ENCODE measurements around the gene LRFN4. TPM values are rescaled to one million over a fixed set of nuclear protein-coding genes. Genes with fewer than 3 reads are reported as not detected.

The LRFN4 gene
- total RNA-seq, 2 donors from 2014 or later: 32.7 to 46.3 TPM

- DNase-seq (no peak), ATAC-seq (no peak)
- intact Hi-C loops (cut with DNase I, micrococcal nuclease): no loop called here
Measured at GRCh38 chr11:66905631-66906030, 48.8 kb downstream of the LRFN4 start.

- ATAC-seq (peak; percentile 37), DNase-seq (no peak)
- intact Hi-C loops (cut with DNase I, micrococcal nuclease): no loop called here
Measured at GRCh38 chr11:66906061-66906733, 49.3 kb downstream of the LRFN4 start.

DNA sequence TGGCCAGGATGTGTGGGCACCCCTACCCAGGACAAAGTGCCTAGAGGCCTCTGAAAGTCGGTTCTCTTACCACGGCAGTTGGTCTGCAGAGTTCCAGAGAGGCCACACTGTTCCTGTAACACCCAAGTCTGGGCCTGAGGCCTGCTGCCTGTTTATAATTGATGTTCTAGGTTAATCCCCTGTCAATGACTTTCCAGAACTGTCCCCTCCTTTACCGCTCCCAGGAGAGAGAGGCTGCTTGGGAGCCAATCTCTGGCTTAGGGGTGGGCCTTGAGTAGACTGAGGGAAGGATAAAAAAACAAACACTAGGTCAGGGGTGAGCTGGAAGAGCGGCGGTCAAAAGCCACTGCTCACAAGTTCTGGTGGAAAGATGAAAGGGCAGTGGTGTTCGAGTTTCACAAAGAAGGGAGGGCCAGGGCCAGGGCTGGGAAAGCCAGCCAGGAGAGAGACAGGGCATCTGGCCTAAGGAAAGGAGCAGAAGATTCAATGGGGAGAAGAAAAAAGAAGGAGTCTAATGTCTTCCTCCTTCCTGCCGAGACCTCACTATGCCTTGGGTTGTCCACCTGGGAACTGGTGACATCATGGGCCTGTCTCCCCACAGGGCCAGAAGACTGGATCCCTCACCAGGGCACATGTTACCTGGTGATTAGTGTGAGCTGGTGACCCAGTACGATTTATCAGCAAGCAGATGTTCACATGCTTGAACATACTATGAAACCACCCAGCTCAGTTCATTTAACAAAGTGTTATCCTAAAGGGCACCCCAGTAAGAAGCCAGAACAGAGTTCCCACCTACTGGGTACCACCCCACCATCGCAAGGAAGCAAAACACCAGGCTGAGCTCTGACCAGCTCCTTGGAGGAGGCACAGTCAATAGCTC, 51.1 kb downstream of the LRFN4 start:
- DNase-seq (no peak), ATAC-seq (no peak)
- intact Hi-C loops (cut with DNase I, micrococcal nuclease): no loop called here

- ATAC-seq: no peak
- intact Hi-C loops (cut with DNase I, micrococcal nuclease): no loop called here
- DNase-seq: no peak
Measured at GRCh38 chr11:66909181-66909580, 52.3 kb downstream of the LRFN4 start.

GRCh38 chr11:66910016-66910415, 53.2 kb downstream of the LRFN4 start:
- DNase-seq: no peak
- no peak for ATAC-seq
- intact Hi-C loops (cut with DNase I, micrococcal nuclease): no loop called here

Other genes starting within 250 kb of the LRFN4 start
- gene RBM14, start 240.4 kb upstream of the LRFN4 start, total RNA-seq: 10 to 100 TPM; 45.3 to 48.9 TPM
- gene RBM4, start 218.4 kb upstream of the LRFN4 start, total RNA-seq: 10 to 100 TPM; 90.7 to 92.9 TPM
- 10 to 100 TPM; 14.7 to 17.6 TPM for gene RBM4B, start 179.2 kb upstream of the LRFN4 start, total RNA-seq
- gene SPTBN2, start 127.8 kb upstream of the LRFN4 start, total RNA-seq: 1 to 10 TPM; 3.9 to 7.3 TPM
- 10 to 100 TPM; 25.5 to 28.3 TPM for gene RCE1, start 13.6 kb upstream of the LRFN4 start, total RNA-seq
- gene PC, start 101.3 kb downstream of the LRFN4 start, total RNA-seq: 10 to 100 TPM; 47.2 to 65.2 TPM
- 10 to 100 TPM; 24.5 to 82.9 TPM for gene C11orf86, start 118.2 kb downstream of the LRFN4 start, total RNA-seq
- gene SYT12, start 166.1 kb downstream of the LRFN4 start, total RNA-seq: under 1 TPM; 0.43 to 0.47 TPM
- gene RHOD, start 199.8 kb downstream of the LRFN4 start, total RNA-seq: 1 to 10 TPM; 9.7 to 10.0 TPM